DOHH2 (cell line): ENCODE results near the gene CHIC2.
A peak's percentile ranks its signal among the peaks of the same experiment; 100 is the strongest.

Experiments
- H3F3A ChIP-seq: fragments of 200-600 bp; sonication (generic), shearing (Covaris generic); 2 replicates; pipeline ENCODE4 v1.6.0; 2016; ENCODE audit warnings: antibody characterized with exemption, mild to moderate bottlenecking; ENCODE audit not compliant: control insufficient read depth, insufficient read depth
- H3K27ac ChIP-seq: fragments of 200-600 bp; sonication (generic); 2 replicates; pipeline ENCODE4 v1.5.1; 2014; ENCODE audit warnings: low read depth, mild to moderate bottlenecking, low read length, moderate library complexity
- H3K27me3 ChIP-seq: fragments of 200-600 bp; sonication (generic); 2 replicates; pipeline ENCODE4 v1.6.1; 2014; ENCODE audit warnings: mild to moderate bottlenecking, low read length, mixed read lengths; ENCODE audit not compliant: control insufficient read depth
- H3K36me3 ChIP-seq: fragments of 200-600 bp; sonication (generic); 2 replicates; pipeline ENCODE4 v1.6.1; 2014; ENCODE audit warnings: mild to moderate bottlenecking, low read length, moderate library complexity, mixed read lengths; ENCODE audit not compliant: control insufficient read depth
- H3K4me1 ChIP-seq: fragments of 200-600 bp; sonication (generic); 2 replicates; pipeline ENCODE4 v1.6.1; 2014; ENCODE audit warnings: mild to moderate bottlenecking, low read length, mixed read lengths; ENCODE audit not compliant: control insufficient read depth
- H3K4me2 ChIP-seq: fragments of 200-600 bp; sonication (generic); 2 replicates; pipeline ENCODE4 v1.6.0; 2014; ENCODE audit warnings: mild to moderate bottlenecking, low read length, moderate library complexity
- H3K4me3 ChIP-seq: fragments of 200-600 bp; sonication (generic); 2 replicates; pipeline ENCODE4 v1.5.1; 2014; ENCODE audit warnings: mild to moderate bottlenecking, low read length, mixed read lengths
- H3K79me2 ChIP-seq: fragments of 200-600 bp; sonication (generic); 2 replicates; pipeline ENCODE4 v1.6.1; 2014; ENCODE audit warnings: mild to moderate bottlenecking, low read length, mixed read lengths; ENCODE audit not compliant: control insufficient read depth
- H3K9me2 ChIP-seq: fragments of 200-600 bp; sonication (generic); replicated peaks from 2 replicates; pipeline ENCODE4 v1.6.1; 2014; ENCODE audit warnings: mild to moderate bottlenecking, low read length, mixed read lengths; ENCODE audit not compliant: control insufficient read depth
- H3K9me3 ChIP-seq: fragments of 200-600 bp; sonication (generic); 2 replicates; pipeline ENCODE4 v1.6.1; 2014; ENCODE audit warnings: antibody characterized with exemption, low read length, mixed read lengths; ENCODE audit not compliant: control insufficient read depth, insufficient read depth
- H4K20me1 ChIP-seq: fragments of 200-600 bp; sonication (generic); 2 replicates; pipeline ENCODE4 v1.6.0; 2014; ENCODE audit warnings: low read depth, mild to moderate bottlenecking, antibody characterized with exemption, low read length, moderate library complexity; ENCODE audit not compliant: control insufficient read depth, insufficient read depth
- CTCF ChIP-seq: fragments of 200-600 bp; sonication (generic); IDR thresholded peaks from one replicate; pipeline ENCODE4 v1.5.1; 2014; ENCODE audit warnings: antibody characterized with exemption, mild to moderate bottlenecking, low read depth, low read length; ENCODE audit not compliant: poor library complexity, severe bottlenecking
- EZH2phosphoT487 ChIP-seq: fragments of 200-600 bp; sonication (generic); IDR thresholded peaks from 2 replicates; pipeline ENCODE4 v1.6.1; 2017; ENCODE audit warnings: borderline replicate concordance, mild to moderate bottlenecking, antibody characterized with exemption, low read length, moderate library complexity, mixed read lengths

The CHIC2 gene

DNA sequence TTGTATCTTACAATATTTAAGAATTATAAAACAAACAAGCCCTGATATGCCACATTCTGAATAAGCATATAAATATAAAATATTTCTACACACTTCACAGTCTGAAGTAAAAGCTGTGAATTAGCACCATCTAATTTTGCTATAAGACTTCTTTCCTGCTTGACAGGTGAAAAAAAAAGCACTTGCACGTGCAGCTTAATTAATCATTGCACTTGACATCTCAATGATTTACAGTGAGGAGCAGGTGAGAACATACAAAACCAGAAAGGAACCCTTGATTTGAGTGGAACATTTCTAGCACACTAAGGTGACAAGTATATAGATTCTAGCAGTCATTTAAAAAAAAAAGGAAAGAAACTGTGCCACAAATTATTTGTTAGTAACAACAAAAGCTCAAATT lies 47.9 kb downstream of the CHIC2 start:
- H3K36me3 ChIP-seq = peaks cover 18% of the 10 kb centered on the region
- peaks cover 17% of the 10 kb centered on the region for H3K4me1 ChIP-seq

DNA sequence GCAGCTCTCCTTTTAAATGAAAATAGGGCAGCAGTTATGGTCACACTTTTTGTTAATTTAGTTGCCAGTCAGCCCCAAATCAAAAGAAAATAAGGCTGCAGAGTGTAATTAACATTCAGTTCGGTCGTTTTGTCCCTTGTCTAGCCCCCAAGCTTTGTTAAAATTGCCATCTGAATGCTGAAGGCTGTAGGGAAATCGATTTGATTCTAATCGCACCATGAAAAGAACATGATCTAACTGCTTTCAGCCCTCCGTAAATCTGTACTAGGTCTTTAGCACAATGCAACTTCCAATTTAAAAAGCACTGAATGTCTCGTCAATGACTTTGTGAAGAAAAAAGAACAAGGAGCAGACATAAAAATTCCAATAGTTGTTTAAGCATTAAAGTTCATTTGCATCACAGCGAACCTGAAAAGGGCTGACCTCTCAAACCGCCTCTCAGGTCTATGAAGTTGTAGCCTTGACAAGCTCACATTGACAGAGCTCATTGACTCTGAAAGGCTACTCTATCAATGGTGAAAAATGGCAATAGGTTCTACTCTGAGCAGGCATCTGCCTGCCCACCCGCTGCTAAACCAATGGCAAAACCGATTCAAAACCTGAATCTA lies 48.9 kb downstream of the CHIC2 start:
- no peaks in the 10 kb centered on the region for H3K9me2 ChIP-seq
- H4K20me1 ChIP-seq = no peaks in the 10 kb centered on the region; the same call in 1 of the 2 replicates
- H3K27me3 ChIP-seq = no peaks in the 10 kb centered on the region
- no peak overlapping the region for H3K4me2 ChIP-seq
- TF ChIP-seq CTCF (no peak), EZH2phosphoT487 (no peak)
- no peaks in the 10 kb centered on the region for H3F3A ChIP-seq
- H3K4me3 ChIP-seq = no peak overlapping the region
- H3K9me3 ChIP-seq = no peaks in the 10 kb centered on the region
- H3K79me2 ChIP-seq = peaks cover 9% of the 10 kb centered on the region
- peaks cover 21% of the 10 kb centered on the region for H3K36me3 ChIP-seq
- peak overlapping the region; percentile 19; the same call in 1 of the 2 replicates for H3K27ac ChIP-seq
- H3K4me1 ChIP-seq = peaks cover 17% of the 10 kb centered on the region

More for the DNA sequence above, 47.9 kb downstream of the CHIC2 start:
- H3K9me3 ChIP-seq = no peaks in the 10 kb centered on the region
- H3K27ac ChIP-seq = no peak overlapping the region
- no peaks in the 10 kb centered on the region for H3K9me2 ChIP-seq
- TF ChIP-seq EZH2phosphoT487 (no peak), CTCF (no peak)
- H4K20me1 ChIP-seq = no peaks in the 10 kb centered on the region; the same call in 1 of the 2 replicates
- H3K4me2 ChIP-seq = no peak overlapping the region
- H3K79me2 ChIP-seq = peaks cover 11% of the 10 kb centered on the region
- no peaks in the 10 kb centered on the region for H3K27me3 ChIP-seq
- no peak overlapping the region for H3K4me3 ChIP-seq
- H3F3A ChIP-seq = no peaks in the 10 kb centered on the region

DNA sequence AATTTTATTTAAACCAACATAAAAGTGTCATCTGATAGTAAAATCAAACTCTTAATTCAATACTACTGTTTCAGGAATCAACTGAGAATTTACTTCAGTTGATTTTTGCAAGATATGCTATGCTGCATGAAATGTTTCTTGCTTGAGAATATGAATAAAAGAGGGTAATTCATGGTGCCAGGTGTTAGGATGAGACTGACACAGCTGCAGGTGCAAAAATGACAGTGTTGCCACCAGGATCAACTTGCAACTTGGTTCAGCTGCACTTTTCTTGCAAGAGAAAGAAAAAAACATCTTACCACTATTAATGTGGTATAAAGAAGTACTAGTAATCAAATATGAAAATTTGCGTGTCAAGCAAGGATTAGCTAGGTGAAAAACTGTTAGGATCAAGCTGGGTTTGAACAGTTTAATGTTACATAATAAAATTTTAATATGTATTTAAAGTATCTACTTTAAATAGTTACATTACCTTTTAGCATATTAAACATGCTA lies 49.7 kb downstream of the CHIC2 start:
- H4K20me1 ChIP-seq = no peaks in the 10 kb centered on the region; the same call in 1 of the 2 replicates
- peaks cover 27% of the 10 kb centered on the region for H3K36me3 ChIP-seq
- no peaks in the 10 kb centered on the region for H3K9me3 ChIP-seq
- H3K4me1 ChIP-seq = peaks cover 17% of the 10 kb centered on the region
- no peaks in the 10 kb centered on the region for H3K9me2 ChIP-seq
- no peak overlapping the region for H3K4me2 ChIP-seq
- H3F3A ChIP-seq = no peaks in the 10 kb centered on the region
- no peaks in the 10 kb centered on the region for H3K27me3 ChIP-seq
- TF ChIP-seq CTCF = no peak
- no peak for TF ChIP-seq EZH2phosphoT487
- H3K27ac ChIP-seq = no peak overlapping the region
- H3K79me2 ChIP-seq = peaks cover 9% of the 10 kb centered on the region
- no peak overlapping the region for H3K4me3 ChIP-seq
